GM18873 (cell line): ENCODE measurements around the gene PIK3R5.
A peak's percentile ranks its signal among the peaks of the same experiment; 100 is the strongest.
"Not testable (repeated sequence)": the region's sequence is repeated elsewhere in the genome, so short reads cannot be mapped to it uniquely, and the experiment has no call there.

Experiments used
- ATAC-seq: cut with Tn5 transposase; IDR thresholded peaks from one replicate; pipeline ENCODE4 v1.9.1; 2021; ENCODE audit warnings: mild to moderate bottlenecking, moderate library complexity, moderate number of reproducible peaks; ENCODE audit not compliant: unreplicated experiment, low FRiP score

PIK3R5 gene

GRCh38 chr17:8862213-8863056 lies 103.1 kb downstream of the PIK3R5 start:
- no peak for ATAC-seq

DNA sequence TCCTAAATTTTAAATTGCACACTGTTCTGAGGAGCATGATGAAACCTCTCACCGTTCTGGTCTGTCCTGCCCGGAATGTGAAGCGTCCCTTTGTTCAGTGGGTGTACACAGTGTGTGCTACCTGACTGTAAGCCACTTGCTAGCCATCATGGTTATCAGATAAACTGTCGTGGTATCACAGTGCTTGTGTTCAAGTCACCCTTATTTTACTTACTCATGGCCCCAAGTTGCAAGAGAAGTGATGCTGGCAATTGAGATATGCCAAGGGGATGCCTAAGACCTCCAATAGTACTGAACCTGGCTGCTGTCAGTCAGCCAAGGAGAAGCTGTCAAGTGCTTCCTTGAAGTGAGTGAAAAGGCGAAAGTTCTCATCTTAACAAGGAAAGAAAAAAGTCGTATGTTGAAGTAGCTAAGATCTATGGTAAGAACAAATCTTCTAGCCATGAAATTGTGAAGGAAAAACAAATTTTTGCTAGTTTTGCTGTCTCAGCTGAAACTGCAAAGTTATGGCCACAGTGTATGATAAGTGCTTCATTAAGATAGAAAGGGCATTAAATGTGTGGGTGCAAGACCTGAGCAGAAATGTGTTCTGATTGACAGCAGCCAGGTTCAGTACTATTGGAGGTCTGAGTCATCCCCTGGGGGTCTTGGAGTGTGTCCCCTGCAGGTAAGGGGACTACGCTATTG lies 103.9 kb downstream of the PIK3R5 start:
- ATAC-seq = no peak

GRCh38 chr17:8859804-8860430 lies 105.6 kb downstream of the PIK3R5 start:
- no peak for ATAC-seq

DNA sequence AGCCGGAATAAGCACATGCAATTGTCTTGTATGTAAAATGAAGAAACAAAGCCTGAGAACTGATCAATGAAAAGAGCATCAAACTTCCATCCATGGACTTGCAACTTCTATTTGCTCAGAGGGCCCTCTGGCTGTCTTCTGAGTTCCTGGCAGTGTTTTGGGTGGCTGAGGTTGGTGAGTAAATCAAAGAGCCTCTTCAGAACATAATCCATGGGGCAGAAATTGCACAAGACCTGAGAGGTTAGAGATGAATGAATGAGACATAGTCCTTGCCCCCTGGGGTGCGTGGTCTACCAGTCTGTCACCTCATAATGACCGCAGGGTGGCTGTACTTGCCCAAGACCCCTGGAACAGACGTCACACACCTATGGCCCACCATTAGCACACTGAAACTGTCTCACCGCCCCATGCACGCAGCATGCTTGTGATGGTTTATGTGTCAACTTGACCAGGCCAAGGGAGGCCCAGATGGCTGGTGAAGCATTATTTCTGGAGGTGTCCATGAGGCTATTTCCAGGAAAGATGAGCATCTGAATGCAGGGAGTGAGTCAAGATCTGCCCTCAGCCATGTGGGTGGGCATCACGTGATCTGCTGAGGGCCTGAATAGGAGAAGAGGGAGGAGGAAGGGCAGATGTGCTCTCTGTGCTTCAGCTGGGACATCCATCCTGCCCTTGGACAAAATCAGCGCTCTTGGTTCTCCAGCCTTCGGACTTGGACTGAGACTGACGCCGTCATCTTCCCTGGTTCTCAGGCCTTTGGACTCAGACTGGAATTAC lies 106.3 kb downstream of the PIK3R5 start:
- ATAC-seq = no peak

GRCh38 chr17:8857919-8858318 lies 107.6 kb downstream of the PIK3R5 start:
- peak; percentile 46 for ATAC-seq

DNA sequence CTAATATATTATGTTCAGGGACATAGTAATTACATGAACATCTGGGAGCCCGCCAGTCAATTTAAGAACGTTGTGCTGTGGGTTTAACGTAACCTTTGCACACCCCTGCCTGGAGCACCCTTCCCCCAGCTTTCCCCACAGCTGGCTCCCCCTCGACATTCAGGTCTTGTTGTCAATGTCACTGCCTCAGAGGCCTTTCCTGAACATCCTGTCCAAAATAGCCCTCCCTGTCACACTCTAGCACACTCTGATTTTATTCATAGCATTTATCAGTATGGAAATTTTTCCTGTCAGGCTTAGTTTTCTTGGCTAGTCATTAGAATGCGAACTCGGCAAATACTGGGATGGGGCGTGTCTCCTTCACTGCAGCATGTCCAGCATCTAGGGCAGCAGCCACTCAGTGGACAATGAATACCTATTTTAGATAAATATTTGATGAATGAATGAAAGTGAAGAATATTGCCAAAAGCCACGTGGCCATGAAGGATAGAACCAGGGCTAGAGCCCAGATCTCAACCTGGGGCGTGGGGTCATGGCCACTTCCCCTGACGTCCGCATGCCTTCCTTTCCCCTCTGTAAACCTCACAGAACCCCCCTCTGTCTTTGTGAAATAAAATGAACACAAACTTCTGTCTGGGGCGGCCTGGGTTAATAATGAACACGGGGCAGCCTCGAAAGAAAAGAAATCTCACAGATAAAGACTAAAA lies 108.5 kb downstream of the PIK3R5 start:
- no peak for ATAC-seq

DNA sequence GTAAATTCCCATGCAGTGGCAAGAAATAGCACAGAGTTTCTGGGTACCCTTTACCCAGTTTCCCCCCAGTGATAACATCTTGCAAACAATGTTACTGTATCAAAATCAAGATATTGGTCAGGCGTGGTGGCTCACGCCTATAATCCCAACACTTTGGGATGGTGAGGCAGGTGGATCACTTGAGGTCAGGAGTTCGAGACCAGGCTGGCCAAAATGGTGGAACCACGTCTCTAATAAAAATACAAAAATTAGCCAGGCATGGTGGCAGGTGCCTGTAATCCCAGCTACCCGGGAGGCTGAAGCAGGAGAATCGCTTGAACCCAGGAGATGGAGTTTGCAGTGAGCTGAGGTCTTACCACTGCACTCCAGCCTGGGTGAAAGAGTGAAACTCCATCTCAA lies 109.3 kb downstream of the PIK3R5 start:
- not testable (repeated sequence) for ATAC-seq

GRCh38 chr17:8855477-8856204 lies 109.9 kb downstream of the PIK3R5 start:
- ATAC-seq = no peak

DNA sequence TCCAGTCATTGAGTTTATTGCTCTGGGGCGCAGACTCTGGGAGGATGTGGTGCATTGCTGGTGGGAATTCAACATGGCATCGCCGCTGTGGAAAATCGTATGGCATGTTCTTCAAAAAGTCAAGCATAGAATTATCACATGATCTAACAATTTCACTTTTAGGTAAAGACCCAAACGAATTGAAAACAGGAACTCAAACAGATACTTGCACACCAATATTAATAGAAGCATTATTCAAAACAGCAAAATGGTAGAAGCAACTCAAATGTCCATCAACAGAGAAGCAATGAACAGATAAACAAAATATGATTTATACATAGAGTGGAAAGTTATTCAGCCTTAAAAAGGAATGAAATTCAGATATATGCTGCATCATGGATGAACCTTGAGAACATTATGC lies 113.9 kb downstream of the PIK3R5 start:
- no peak for ATAC-seq

- no peak for ATAC-seq
Measured at GRCh38 chr17:8849311-8850041, 116.0 kb downstream of the PIK3R5 start.

DNA sequence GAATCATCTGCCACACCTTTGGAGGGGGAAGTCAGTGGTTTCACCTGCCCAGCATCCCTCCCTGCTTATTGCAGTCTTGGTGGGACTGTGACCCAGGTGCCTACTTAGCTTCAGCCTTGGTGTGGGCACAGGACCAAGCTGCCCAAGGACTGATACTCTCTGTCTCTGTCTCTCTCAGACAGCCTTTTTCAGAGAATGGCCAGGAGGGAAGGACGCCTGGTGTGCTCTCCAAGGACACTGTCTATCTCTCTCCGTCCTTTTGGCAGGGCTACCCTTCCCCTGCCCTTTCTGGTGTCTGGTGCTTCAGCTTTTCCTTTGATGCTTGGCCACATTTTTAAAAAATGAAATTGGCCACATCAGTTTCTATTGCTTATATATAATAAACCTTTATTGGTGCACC lies 117.6 kb downstream of the PIK3R5 start:
- no peak for ATAC-seq

GRCh38 chr17:8846768-8847211 lies 118.7 kb downstream of the PIK3R5 start:
- ATAC-seq = no peak

DNA sequence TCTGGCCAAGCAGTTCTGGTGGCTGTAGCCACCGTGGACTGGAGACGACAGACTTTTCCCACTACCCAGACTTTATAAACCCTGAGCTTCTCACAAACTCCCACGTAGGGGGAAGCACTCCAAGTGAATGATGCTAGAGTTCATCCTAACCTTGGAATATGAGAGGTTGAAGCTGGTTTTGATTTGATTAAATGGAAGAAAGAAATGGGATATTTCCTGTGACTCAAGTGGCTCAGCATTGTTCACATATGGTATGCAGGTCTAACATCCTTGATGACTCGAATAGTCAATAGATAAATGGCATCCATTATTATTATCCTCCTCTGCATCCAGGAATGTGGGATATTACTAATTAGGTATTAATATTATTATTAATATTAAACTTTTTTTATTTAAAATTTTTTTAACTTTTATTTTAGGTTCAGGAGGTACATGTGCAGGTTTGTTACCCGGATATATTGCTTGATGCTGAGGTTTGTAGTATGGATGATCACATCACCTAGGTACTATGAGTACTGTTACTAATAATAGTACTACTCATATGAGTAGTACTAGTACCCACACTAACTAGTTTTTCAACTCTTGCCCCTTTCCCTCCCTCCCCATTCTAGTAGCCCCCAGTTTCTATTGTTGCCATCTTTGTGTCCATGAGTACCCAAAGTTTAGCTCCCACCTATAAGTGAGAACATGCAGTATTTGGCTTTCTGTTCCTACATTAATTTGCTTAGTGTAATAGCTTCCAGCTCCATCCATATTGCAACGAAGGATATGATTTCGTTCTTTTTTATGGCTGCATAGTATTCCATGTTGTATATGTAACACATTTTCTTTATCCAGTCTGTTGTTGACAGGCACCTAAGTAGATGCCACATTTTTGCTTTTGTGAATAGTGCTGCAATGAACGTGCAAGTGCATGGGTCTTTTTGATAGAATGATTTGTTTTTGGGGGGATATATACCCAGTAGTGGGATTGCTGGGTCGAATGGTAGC lies 121.0 kb downstream of the PIK3R5 start:
- ATAC-seq = no peak

GRCh38 chr17:8843344-8843743 lies 122.2 kb downstream of the PIK3R5 start:
- no peak for ATAC-seq

- no peak for ATAC-seq
Measured at GRCh38 chr17:8841844-8842243, 123.7 kb downstream of the PIK3R5 start.

- no peak for ATAC-seq
Measured at GRCh38 chr17:8839410-8839935, 126.0 kb downstream of the PIK3R5 start.

DNA sequence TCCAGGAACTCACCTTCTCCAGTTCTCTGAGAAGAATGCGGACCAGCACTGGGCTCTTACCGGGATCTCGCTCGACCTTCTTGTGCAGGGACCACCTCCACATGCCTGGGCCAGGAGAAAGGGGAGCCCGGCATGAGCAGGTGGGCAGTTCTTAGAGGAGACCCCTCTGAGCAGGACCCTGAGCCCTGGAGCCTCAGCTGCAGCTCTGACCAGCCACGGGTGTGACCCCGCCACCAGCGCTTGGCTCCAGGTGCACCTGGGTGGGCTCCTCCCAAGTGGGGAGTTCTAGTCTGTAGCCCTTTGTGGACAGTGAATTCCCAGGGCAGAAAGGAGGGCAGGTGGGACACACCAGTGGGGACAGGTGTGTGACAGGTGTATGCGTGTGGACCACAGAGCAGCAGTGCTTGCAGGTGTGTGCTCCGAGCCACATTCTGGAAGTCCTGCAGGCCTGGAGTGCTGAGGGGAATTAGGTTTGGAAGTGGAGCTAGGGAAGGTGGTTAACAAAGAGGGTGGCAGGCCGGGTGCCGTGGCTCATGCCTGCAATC lies 126.9 kb downstream of the PIK3R5 start:
- ATAC-seq = no peak
